ENCODE measurements around the gene PDE4B. TPM values are rescaled to one million over a fixed set of nuclear protein-coding genes. Genes with fewer than 3 reads are reported as not detected.
A peak's percentile ranks its signal among the peaks of the same experiment; 100 is the strongest.
"Not testable (repeated sequence)": the region's sequence is repeated elsewhere in the genome, so short reads cannot be mapped to it uniquely, and the experiment has no call there.

The PDE4B gene
- polyA plus RNA-seq, 1 experiment, result 17.6 TPM

- H3K4me3 ChIP-seq (ENCODE audit: low read depth, low read length), result no peak overlapping the region
- ChIA-PET POLR2A (no interaction called here), CTCF (interaction anchor here (1.1 kb wide), 1 partner anchor 238 kb away, joined by 4 read pairs; no protein-coding TSS in a partner anchor)
- H3K27me3 ChIP-seq (ENCODE audit: control insufficient read depth, insufficient read depth, low read length), result no peaks in the 10 kb centered on the region
- TF ChIP-seq CTCF (IDR thresholded peaks at IDR 0.05; ENCODE audit: low read depth, low read length), result no peak
- no peak for DNase-seq (ENCODE audit: low read depth, low spot score)
- H3K9me3 ChIP-seq (ENCODE audit: control insufficient read depth, insufficient read depth, low read length), result no peaks in the 10 kb centered on the region
- no peak overlapping the region for H3K27ac ChIP-seq (ENCODE audit: low read depth, low read length)
These were observed 211.0 kb downstream of the PDE4B start for GRCh38 chr1:66003690-66004089.

GRCh38 chr1:66006534-66006933 is 213.8 kb downstream of the PDE4B start:
- H3K4me3 ChIP-seq (ENCODE audit: low read depth, low read length); POLR2A ChIA-PET; H3K27ac ChIP-seq (ENCODE audit: low read depth, low read length); H3K9me3 ChIP-seq (ENCODE audit: control insufficient read depth, insufficient read depth, low read length); H3K27me3 ChIP-seq (ENCODE audit: control insufficient read depth, insufficient read depth, low read length); DNase-seq (ENCODE audit: low read depth, low spot score): not testable (repeated sequence)
- CTCF ChIA-PET, result interaction anchor here (0.5 kb wide), 1 partner anchor 143 kb away, joined by 3 read pairs; no protein-coding TSS in a partner anchor

DNA sequence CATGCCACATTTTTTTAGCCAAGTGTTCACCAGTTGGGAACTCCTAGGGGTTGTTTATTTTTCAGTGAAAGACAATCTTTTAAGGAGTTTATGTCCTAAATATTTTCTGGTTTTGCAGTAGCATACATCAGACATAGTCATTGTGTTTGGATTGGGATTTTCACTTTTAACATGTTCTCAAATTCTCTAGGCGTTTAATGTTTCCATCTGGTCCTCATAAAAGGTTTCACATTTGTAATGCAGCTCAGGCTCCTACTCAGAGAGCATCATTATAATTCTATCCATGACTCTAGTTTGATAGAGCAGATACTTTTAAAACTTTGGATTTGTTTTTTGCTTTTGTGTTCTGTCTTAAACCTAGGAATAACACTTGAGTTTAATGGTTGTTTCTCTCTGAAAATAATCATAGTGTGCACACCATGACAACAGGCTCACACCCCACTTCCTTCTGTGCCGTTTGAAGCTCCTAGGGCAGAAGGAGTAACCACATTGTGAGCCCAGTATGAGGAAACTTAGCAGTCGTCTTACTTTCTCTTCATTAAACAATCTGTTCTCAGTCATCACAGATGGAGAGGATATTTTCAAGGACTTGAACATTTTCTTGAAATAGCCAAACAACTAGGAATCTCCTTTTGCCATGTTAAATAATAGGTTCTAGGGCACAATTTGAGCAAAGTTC is 219.6 kb downstream of the PDE4B start:
- Histone ChIP-seq H3K27ac (ENCODE audit: low read depth, low read length) (no peak overlapping the region), H3K27me3 (ENCODE audit: control insufficient read depth, insufficient read depth, low read length) (no peaks in the 10 kb centered on the region), H3K9me3 (ENCODE audit: control insufficient read depth, insufficient read depth, low read length) (no peaks in the 10 kb centered on the region), H3K4me3 (ENCODE audit: low read depth, low read length) (no peak overlapping the region)
- ChIA-PET CTCF (no interaction called here), POLR2A (no interaction called here)
- no peak for TF ChIP-seq CTCF (IDR thresholded peaks at IDR 0.05; ENCODE audit: low read depth, low read length)
- peak; percentile 16 for DNase-seq (ENCODE audit: low read depth, low spot score)

GRCh38 chr1:66013371-66013770 is 220.7 kb downstream of the PDE4B start:
- TF ChIP-seq CTCF (IDR thresholded peaks at IDR 0.05; ENCODE audit: low read depth, low read length), result no peak
- Histone ChIP-seq H3K4me3 (ENCODE audit: low read depth, low read length) (no peak overlapping the region), H3K27ac (ENCODE audit: low read depth, low read length) (no peak overlapping the region), H3K9me3 (ENCODE audit: control insufficient read depth, insufficient read depth, low read length) (no peaks in the 10 kb centered on the region), H3K27me3 (ENCODE audit: control insufficient read depth, insufficient read depth, low read length) (no peaks in the 10 kb centered on the region)
- DNase-seq (ENCODE audit: low read depth, low spot score), result no peak
- POLR2A ChIA-PET, result no interaction called here
- CTCF ChIA-PET, result no interaction called here

DNA sequence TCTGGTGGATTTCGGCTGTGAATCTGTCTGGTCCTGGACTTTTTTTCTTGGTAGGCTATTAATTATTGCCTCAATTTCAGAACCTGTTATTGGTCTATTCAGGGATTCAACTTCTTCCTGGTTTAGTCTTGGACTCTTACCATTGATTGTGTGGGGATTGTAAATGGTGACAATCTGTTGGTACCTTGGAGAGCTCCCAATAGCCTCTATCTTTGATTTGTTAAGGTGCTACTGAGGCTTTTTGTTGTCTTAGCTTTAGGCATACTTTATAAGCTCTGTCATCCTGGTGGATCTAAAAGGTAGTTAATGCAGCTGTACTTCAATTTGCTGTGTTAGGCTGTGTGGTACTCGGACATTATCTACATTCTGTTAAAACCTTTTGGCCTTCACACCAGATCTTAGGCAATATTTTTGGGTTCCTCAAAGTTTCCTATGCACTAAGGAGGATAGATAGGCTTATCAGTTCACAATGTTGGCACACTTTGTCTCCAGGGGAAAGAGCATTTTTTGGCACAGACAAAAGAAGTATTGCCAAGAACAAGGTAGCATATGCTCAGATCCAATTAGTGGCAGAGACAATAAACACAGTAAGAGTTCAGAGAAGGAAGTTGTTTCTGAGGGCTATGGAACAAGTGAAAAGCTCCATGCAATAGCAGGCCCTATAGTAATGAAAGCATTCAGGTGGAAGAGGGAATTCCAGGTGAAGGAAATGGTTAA is 230.4 kb downstream of the PDE4B start:
- H3K27ac ChIP-seq (ENCODE audit: low read depth, low read length), result no peak overlapping the region
- ChIA-PET POLR2A (no interaction called here), CTCF (interaction anchor here (1.2 kb wide), 1 partner anchor 219 kb away, joined by 3 read pairs; no protein-coding TSS in a partner anchor)
- H3K27me3 ChIP-seq (ENCODE audit: control insufficient read depth, insufficient read depth, low read length), result no peaks in the 10 kb centered on the region
- no peak for DNase-seq (ENCODE audit: low read depth, low spot score)
- TF ChIP-seq CTCF (IDR thresholded peaks at IDR 0.05; ENCODE audit: low read depth, low read length), result no peak
- no peaks in the 10 kb centered on the region for H3K9me3 ChIP-seq (ENCODE audit: control insufficient read depth, insufficient read depth, low read length)
- H3K4me3 ChIP-seq (ENCODE audit: low read depth, low read length), result no peak overlapping the region
